ENCODE data around the gene CCDC85C. TPM values are rescaled to one million over a fixed set of nuclear protein-coding genes. Genes with fewer than 3 reads are reported as not detected.
A peak's percentile ranks its signal among the peaks of the same experiment; 100 is the strongest.

Gene CCDC85C
- total and polyA plus RNA-seq, 4 experiments from 2014 or later, result 0.36 to 14.4 (median 7.9) TPM

DNA sequence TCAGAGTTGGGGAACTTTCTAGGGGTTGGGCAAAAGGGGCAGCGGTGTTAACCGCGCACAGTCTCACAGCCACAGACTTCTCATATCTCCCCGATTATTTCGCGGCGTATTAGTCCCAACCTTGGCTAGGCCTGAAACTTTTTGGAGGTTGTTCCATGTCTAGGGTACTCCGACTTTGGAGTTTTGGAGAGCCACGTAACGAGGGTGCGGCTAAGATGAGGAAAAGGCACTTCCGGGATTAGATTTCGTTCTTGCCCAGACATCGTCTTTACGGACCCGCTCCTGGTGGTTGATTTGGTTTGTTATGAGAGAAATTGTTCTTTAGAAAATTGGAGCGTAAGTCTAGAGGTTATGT, 122.3 kb downstream of the CCDC85C start:
- peaks cover 73% of the 10 kb centered on the region for H3K4me1 ChIP-seq (ENCODE audit: insufficient read depth, low read length)
- Mint-ChIP-seq H3K27me3 (no peaks in the 10 kb centered on the region), H3K4me1 (peaks cover 44 to 84% (median 66%) of the 10 kb centered on the region in 4 donors), H3K9me3 (peaks cover 0 to 1% (median 0%) of the 10 kb centered on the region in 8 donors), H3K27ac (peak overlapping the region; percentile 98 to 99 (median 99)), H3K36me3 (peaks cover 0 to 14% of the 10 kb centered on the region in 2 donors), H3K4me3 (peak overlapping the region; percentile 94 to 99 (median 98))
- H3K4me3 ChIP-seq (ENCODE audit: low read length in 2 of 2), result peak overlapping the region; percentile 88 to 97
- H3K27me3 ChIP-seq (ENCODE audit: insufficient read depth, low read length), result no peaks in the 10 kb centered on the region
- no peaks in the 10 kb centered on the region for H3K36me3 ChIP-seq (ENCODE audit: insufficient read depth, low read length)
- POLR2A ChIA-PET (ENCODE audit: partially characterized antibody), result interaction anchor here (0.6 to 3.3 kb wide), 8 partner anchors 9 to 220 kb away, joined by 3 to 41 read pairs (median 6); partner anchors contain the start of genes CCDC85C and CYP46A1
- peak overlapping the region; percentile 98 for H3K27ac ChIP-seq (ENCODE audit: low read depth, low read length)
- CTCF ChIA-PET (ENCODE audit: partially characterized antibody), result interaction anchor here (1.0 to 1.5 kb wide), 3 partner anchors 66 to 207 kb away, joined by 3 to 5 read pairs (median 3); partner anchors contain the start of gene CYP46A1
- peak in 3 of 5 donors; percentile 18 to 63 (median 39) for DNase-seq
- H3K9me3 ChIP-seq (ENCODE audit: control insufficient read depth in 1 of 2, low read length in 2 of 2), result no peaks in the 10 kb centered on the region
- intact Hi-C loops (cut with micrococcal nuclease), result loop anchor here (1.0 to 10.0 kb wide), 4 partner anchors 123 to 753 kb away; partner anchors contain the start of genes CCDC85C, CYP46A1, EVL and YY1

- Histone ChIP-seq H3K36me3 (ENCODE audit: insufficient read depth, low read length) (no peaks in the 10 kb centered on the region), H3K27ac (ENCODE audit: low read depth, low read length) (peak within 1 kb of the TSS; percentile 98), H3K4me1 (ENCODE audit: insufficient read depth, low read length) (peaks cover 68% of the 10 kb centered on the region), H3K27me3 (ENCODE audit: insufficient read depth, low read length) (no peaks in the 10 kb centered on the region), H3K4me3 (ENCODE audit: low read length in 2 of 2) (peak within 1 kb of the TSS; percentile 88 to 97), H3K9me3 (ENCODE audit: control insufficient read depth in 1 of 2, low read length in 2 of 2) (no peaks in the 10 kb centered on the region)
- Mint-ChIP-seq H3K27ac (peak within 1 kb of the TSS; percentile 98 to 99 (median 99)), H3K27me3 (no peaks in the 10 kb centered on the region), H3K36me3 (peaks cover 0 to 14% of the 10 kb centered on the region in 2 donors), H3K9me3 (peaks cover 0 to under 1% (median 0%) of the 10 kb centered on the region in 8 donors), H3K4me3 (peak within 1 kb of the TSS; percentile 94 to 99 (median 98)), H3K4me1 (peaks cover 39 to 80% (median 60%) of the 10 kb centered on the region in 4 donors)
- intact Hi-C loops (cut with micrococcal nuclease), result loop anchor here (1.0 to 10.0 kb wide), 4 partner anchors 123 to 754 kb away; partner anchors contain the start of genes CCDC85C, CYP46A1, EVL and YY1
- peak; percentile 100 for DNase-seq
- CTCF ChIA-PET (ENCODE audit: partially characterized antibody), result interaction anchor here (0.8 to 1.5 kb wide), 4 partner anchors 11 to 203 kb away, joined by 3 to 5 read pairs (median 3); partner anchors contain the start of gene CYP46A1
- POLR2A ChIA-PET (ENCODE audit: partially characterized antibody), result interaction anchor here (0.6 to 3.3 kb wide), 20 partner anchors 10 to 1479 kb away, joined by 3 to 41 read pairs (median 4); partner anchors contain the start of genes CCDC85C and CYP46A1
These were observed 122.9 kb downstream of the CCDC85C start, which contains the start of gene CCNK for GRCh38 chr14:99480917-99481744. CCNK (plus strand) TSS chr14:99481409; CDS start chr14:99492678, 11,269 bp downstream.

DNA sequence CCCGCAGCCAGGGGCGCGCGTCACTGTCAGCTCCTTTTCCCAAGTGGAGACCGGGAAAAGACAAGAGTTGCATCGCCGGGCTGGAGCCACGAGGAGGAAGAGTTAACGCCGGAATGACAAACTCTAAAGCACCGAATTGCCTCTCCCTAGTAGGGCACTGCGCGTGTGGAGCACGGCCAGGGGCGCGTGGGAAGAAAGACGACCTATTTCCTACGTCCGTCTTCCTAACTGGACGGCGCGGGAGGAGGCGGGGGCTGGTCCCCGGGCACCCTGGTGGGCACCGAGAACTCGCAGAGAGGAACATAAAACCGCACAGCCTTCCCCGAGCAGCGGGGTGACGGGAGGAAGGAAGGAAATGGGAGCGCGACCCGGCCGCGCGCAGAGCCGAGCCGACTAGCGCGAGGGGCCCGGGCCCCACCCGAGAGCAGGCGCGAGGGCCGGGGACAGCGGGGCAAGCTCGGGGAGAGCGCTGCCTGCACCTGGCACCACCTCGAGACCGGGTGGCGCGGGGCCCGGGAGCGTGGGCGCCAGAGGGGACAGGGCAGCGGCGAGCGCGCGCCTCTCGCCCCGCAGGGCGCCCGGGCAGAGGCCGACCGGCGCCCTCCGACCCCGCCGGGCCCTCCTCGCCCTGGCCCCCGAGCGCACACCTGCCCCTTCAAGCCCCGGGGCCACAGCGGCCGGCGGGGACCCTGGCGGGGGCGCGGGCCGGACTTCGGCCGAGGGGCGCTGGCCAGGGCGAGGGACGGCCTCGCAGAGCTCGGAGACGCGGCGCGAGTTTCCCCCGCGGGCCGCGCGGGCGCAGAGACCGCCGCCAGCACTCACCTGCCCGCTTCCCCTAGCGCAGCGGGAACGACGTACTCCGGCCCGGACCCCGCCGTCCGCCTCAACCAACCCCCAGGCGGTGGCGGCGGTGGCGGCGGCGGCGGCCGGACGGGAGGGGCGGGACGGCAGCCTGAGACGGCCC, 123.8 kb downstream of the CCDC85C start, which contains the start of gene SETD3:
Gene SETD3, minus strand, starts transcription at position 954 of the 964 bp plus-strand sequence. CDS start 15,054 bp downstream, outside the sequence.
- no peaks in the 10 kb centered on the region for H3K9me3 Mint-ChIP-seq
- H3K27ac ChIP-seq (ENCODE audit: low read depth, low read length), result peak within 1 kb of the TSS; percentile 98
- ChIA-PET CTCF (ENCODE audit: partially characterized antibody) (interaction anchor here (0.8 to 1.5 kb wide), 4 partner anchors 12 to 204 kb away, joined by 3 to 5 read pairs (median 3); partner anchors contain the start of gene CYP46A1), POLR2A (ENCODE audit: partially characterized antibody) (interaction anchor here (0.6 to 3.3 kb wide), 19 partner anchors 11 to 1478 kb away, joined by 3 to 41 read pairs (median 4); partner anchors contain the start of genes CCDC85C and CYP46A1)
- no peaks in the 10 kb centered on the region for H3K27me3 Mint-ChIP-seq
- H3K27me3 ChIP-seq (ENCODE audit: insufficient read depth, low read length), result no peaks in the 10 kb centered on the region
- peak within 1 kb of the TSS; percentile 88 to 97 for H3K4me3 ChIP-seq (ENCODE audit: low read length in 2 of 2)
- DNase-seq, result peak; percentile 2 to 56 (median 18)
- intact Hi-C loops (cut with micrococcal nuclease), result loop anchor here (5.0 to 10.0 kb wide), 2 partner anchors 587 to 755 kb away; partner anchors contain the start of genes EVL and YY1
- H3K36me3 Mint-ChIP-seq, result peaks cover 0 to 14% of the 10 kb centered on the region in 2 donors
- H3K36me3 ChIP-seq (ENCODE audit: insufficient read depth, low read length), result no peaks in the 10 kb centered on the region
- peak within 1 kb of the TSS; percentile 96 to 99 (median 98) for H3K4me3 Mint-ChIP-seq
- H3K4me1 ChIP-seq (ENCODE audit: insufficient read depth, low read length), result peaks cover 61% of the 10 kb centered on the region
- peaks cover 40 to 82% (median 62%) of the 10 kb centered on the region in 4 donors for H3K4me1 Mint-ChIP-seq
- H3K9me3 ChIP-seq (ENCODE audit: control insufficient read depth in 1 of 2, low read length in 2 of 2), result no peaks in the 10 kb centered on the region
- H3K27ac Mint-ChIP-seq, result peak within 1 kb of the TSS; percentile 98 to 99 (median 99)

DNA sequence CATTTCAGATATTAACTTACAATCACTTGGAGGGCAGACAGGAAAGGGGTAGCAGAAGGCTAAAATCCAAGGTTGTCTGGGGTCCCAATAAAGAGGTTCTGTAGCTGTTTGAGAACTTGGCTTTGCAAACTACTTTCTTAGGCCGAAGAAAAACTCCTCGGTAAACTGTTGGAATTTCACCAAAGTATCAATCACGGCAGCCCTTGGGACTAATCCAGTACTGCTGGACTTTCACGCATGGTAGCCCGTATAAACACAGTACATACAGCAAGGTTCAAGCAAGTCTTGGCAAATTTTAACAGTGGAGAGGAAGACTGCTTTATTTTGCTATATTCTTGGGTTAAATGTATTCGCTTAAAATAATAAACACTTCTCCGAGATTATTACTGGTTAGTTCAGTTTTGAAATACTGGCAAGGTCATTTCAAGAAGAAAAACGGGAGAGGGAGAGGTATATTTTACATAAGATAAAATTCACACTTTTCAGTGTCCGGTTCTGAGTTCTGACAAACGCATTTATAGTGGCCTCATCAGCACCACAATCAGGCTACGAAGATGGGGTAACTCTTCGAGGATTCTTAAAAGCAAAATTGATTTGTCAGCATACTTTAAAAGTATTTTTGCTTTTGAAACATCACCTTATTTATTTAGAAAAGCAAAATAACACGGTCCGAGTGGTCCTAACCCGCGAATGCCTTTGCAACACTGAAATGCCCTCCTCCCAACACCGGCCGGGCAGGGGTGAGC, 124.7 kb downstream of the CCDC85C start:
- Mint-ChIP-seq H3K4me3 (peak overlapping the region; percentile 91 to 98 (median 92)), H3K27ac (peak overlapping the region in 6 of 7 donors; percentile 48 to 93 (median 84)), H3K36me3 (peaks cover 0 to 14% of the 10 kb centered on the region in 2 donors), H3K9me3 (no peaks in the 10 kb centered on the region), H3K4me1 (peaks cover 39 to 78% (median 59%) of the 10 kb centered on the region in 4 donors), H3K27me3 (no peaks in the 10 kb centered on the region)
- H3K4me1 ChIP-seq (ENCODE audit: insufficient read depth, low read length), result peaks cover 53% of the 10 kb centered on the region
- peak overlapping the region; percentile 56 for H3K27ac ChIP-seq (ENCODE audit: low read depth, low read length)
- POLR2A ChIA-PET (ENCODE audit: partially characterized antibody), result interaction anchor here (1.5 to 2.1 kb wide), 3 partner anchors 15 to 42 kb away, joined by 5 to 12 read pairs (median 6); no protein-coding TSS in a partner anchor
- no peaks in the 10 kb centered on the region for H3K27me3 ChIP-seq (ENCODE audit: insufficient read depth, low read length)
- no peaks in the 10 kb centered on the region for H3K36me3 ChIP-seq (ENCODE audit: insufficient read depth, low read length)
- peak overlapping the region in 1 of 2 donors; percentile 66 for H3K4me3 ChIP-seq (ENCODE audit: low read length in 2 of 2)
- peak in 1 of 5 donors; percentile 8 for DNase-seq
- CTCF ChIA-PET (ENCODE audit: partially characterized antibody), result no interaction called here
- intact Hi-C loops (cut with micrococcal nuclease), result no loop called here
- H3K9me3 ChIP-seq (ENCODE audit: control insufficient read depth in 1 of 2, low read length in 2 of 2), result no peaks in the 10 kb centered on the region

- ChIA-PET CTCF (ENCODE audit: partially characterized antibody) (no interaction called here), POLR2A (ENCODE audit: partially characterized antibody) (no interaction called here)
- H3K9me3 Mint-ChIP-seq, result no peaks in the 10 kb centered on the region
- intact Hi-C loops (cut with micrococcal nuclease), result no loop called here
- H3K4me3 ChIP-seq (ENCODE audit: low read length in 2 of 2), result no peak overlapping the region
- H3K4me3 Mint-ChIP-seq, result peak overlapping the region in 7 of 8 donors; percentile 4 to 98 (median 25)
- no peak for DNase-seq
- H3K27me3 Mint-ChIP-seq, result no peaks in the 10 kb centered on the region
- H3K27ac Mint-ChIP-seq, result peak overlapping the region in 2 of 7 donors; percentile 85 to 87
- peaks cover 34 to 73% (median 52%) of the 10 kb centered on the region in 4 donors for H3K4me1 Mint-ChIP-seq
- H3K36me3 Mint-ChIP-seq, result peaks cover 0 to 14% of the 10 kb centered on the region in 2 donors
- H3K36me3 ChIP-seq (ENCODE audit: insufficient read depth, low read length), result no peaks in the 10 kb centered on the region
- H3K27me3 ChIP-seq (ENCODE audit: insufficient read depth, low read length), result no peaks in the 10 kb centered on the region
- no peak overlapping the region for H3K27ac ChIP-seq (ENCODE audit: low read depth, low read length)
- peaks cover 44% of the 10 kb centered on the region for H3K4me1 ChIP-seq (ENCODE audit: insufficient read depth, low read length)
- no peaks in the 10 kb centered on the region for H3K9me3 ChIP-seq (ENCODE audit: control insufficient read depth in 1 of 2, low read length in 2 of 2)
These were observed 125.9 kb downstream of the CCDC85C start for GRCh38 chr14:99478128-99478527.

GRCh38 chr14:99476864-99477263, 127.1 kb downstream of the CCDC85C start:
- H3K27me3 ChIP-seq (ENCODE audit: insufficient read depth, low read length), result no peaks in the 10 kb centered on the region
- H3K36me3 Mint-ChIP-seq, result peaks cover 0 to 13% of the 10 kb centered on the region in 2 donors
- intact Hi-C loops (cut with micrococcal nuclease), result no loop called here
- H3K4me1 Mint-ChIP-seq, result peaks cover 32 to 65% (median 48%) of the 10 kb centered on the region in 4 donors
- ChIA-PET POLR2A (ENCODE audit: partially characterized antibody) (interaction anchor here (0.8 kb wide), 1 partner anchor 9 kb away, joined by 3 read pairs; no protein-coding TSS in a partner anchor), CTCF (ENCODE audit: partially characterized antibody) (no interaction called here)
- H3K27me3 Mint-ChIP-seq, result no peaks in the 10 kb centered on the region
- H3K27ac ChIP-seq (ENCODE audit: low read depth, low read length), result no peak overlapping the region
- H3K36me3 ChIP-seq (ENCODE audit: insufficient read depth, low read length), result no peaks in the 10 kb centered on the region
- H3K4me3 Mint-ChIP-seq, result no peak overlapping the region
- H3K4me3 ChIP-seq (ENCODE audit: low read length in 2 of 2), result no peak overlapping the region
- H3K4me1 ChIP-seq (ENCODE audit: insufficient read depth, low read length), result peaks cover 38% of the 10 kb centered on the region
- no peak for DNase-seq
- H3K27ac Mint-ChIP-seq, result no peak overlapping the region
- H3K9me3 ChIP-seq (ENCODE audit: control insufficient read depth in 1 of 2, low read length in 2 of 2), result no peaks in the 10 kb centered on the region
- H3K9me3 Mint-ChIP-seq, result no peaks in the 10 kb centered on the region
